ENCODE data around the gene BRI3. TPM values are rescaled to one million over a fixed set of nuclear protein-coding genes. Genes with fewer than 3 reads are reported as not detected.
A peak's percentile ranks its signal among the peaks of the same experiment; 100 is the strongest.

BRI3 gene
- total RNA-seq, 2 donors from 2014 or later, result 55.6 to 61.1 TPM

DNA sequence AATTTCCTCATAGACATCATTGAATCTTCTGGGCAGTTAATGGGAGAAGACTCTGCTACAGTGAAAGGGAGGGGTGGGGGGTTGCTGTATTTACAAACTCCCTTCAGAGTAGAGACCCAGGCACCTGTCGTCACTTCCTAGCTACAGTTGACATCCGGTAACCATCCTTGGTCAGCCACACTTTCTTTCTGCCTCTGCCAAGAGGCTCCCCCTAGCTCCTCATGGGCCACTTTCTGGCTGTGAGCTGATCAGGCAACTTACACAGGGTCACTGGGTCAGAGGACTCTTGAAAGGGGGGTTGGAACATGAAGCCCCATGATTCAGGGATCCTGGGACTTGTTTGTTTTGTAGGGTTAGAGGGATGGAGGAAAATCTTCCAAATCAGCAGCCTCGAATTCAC, 30.7 kb upstream of the BRI3 start:
- Histone ChIP-seq H3K36me3 (no peaks in the 10 kb centered on the region), H3K9me3 (no peaks in the 10 kb centered on the region), H3K27ac (peak overlapping the region; percentile 75 to 84), H3K4me3 (peak overlapping the region in 1 of 2 donors; percentile 85), H3K27me3 (no peaks in the 10 kb centered on the region), H3K4me1 (peaks cover 0 to 36% of the 10 kb centered on the region in 2 donors)
- TF ChIP-seq, protein P1, sequence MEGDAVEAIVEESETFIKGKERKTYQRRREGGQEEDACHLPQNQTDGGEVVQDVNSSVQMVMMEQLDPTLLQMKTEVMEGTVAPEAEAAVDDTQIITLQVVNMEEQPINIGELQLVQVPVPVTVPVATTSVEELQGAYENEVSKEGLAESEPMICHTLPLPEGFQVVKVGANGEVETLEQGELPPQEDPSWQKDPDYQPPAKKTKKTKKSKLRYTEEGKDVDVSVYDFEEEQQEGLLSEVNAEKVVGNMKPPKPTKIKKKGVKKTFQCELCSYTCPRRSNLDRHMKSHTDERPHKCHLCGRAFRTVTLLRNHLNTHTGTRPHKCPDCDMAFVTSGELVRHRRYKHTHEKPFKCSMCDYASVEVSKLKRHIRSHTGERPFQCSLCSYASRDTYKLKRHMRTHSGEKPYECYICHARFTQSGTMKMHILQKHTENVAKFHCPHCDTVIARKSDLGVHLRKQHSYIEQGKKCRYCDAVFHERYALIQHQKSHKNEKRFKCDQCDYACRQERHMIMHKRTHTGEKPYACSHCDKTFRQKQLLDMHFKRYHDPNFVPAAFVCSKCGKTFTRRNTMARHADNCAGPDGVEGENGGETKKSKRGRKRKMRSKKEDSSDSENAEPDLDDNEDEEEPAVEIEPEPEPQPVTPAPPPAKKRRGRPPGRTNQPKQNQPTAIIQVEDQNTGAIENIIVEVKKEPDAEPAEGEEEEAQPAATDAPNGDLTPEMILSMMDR (IDR thresholded peaks at IDR 0.05), result no peak
- no peak for DNase-seq (ENCODE audit: low spot score)

DNA sequence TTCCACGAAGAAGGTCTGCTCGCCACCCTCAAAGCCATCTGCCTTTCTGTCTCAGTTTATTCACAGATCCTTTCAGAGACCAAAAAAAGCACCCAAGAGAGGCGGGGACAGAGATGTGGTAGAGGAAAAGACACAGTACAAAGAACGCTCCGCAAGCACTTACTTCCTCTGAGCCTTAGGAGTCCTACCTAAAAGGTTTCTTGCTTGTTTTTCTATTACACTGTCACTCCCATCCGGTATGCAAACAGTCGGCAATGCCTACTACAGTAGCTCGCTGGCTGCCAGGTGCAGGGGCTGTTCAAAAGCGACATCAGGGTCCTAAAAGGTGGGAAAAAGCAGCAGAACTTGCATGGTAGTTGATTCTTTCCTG, 30.3 kb upstream of the BRI3 start:
- H3K4me3 ChIP-seq, result peak overlapping the region; percentile 73 to 85
- H3K27ac ChIP-seq, result peak overlapping the region; percentile 75 to 84
- no peaks in the 10 kb centered on the region for H3K36me3 ChIP-seq
- TF ChIP-seq, protein P1 (IDR thresholded peaks at IDR 0.05), result no peak
- DNase-seq (ENCODE audit: low spot score), result no peak
- H3K4me1 ChIP-seq, result peaks cover 0 to 36% of the 10 kb centered on the region in 2 donors
- no peaks in the 10 kb centered on the region for H3K9me3 ChIP-seq
- H3K27me3 ChIP-seq, result no peaks in the 10 kb centered on the region

DNA sequence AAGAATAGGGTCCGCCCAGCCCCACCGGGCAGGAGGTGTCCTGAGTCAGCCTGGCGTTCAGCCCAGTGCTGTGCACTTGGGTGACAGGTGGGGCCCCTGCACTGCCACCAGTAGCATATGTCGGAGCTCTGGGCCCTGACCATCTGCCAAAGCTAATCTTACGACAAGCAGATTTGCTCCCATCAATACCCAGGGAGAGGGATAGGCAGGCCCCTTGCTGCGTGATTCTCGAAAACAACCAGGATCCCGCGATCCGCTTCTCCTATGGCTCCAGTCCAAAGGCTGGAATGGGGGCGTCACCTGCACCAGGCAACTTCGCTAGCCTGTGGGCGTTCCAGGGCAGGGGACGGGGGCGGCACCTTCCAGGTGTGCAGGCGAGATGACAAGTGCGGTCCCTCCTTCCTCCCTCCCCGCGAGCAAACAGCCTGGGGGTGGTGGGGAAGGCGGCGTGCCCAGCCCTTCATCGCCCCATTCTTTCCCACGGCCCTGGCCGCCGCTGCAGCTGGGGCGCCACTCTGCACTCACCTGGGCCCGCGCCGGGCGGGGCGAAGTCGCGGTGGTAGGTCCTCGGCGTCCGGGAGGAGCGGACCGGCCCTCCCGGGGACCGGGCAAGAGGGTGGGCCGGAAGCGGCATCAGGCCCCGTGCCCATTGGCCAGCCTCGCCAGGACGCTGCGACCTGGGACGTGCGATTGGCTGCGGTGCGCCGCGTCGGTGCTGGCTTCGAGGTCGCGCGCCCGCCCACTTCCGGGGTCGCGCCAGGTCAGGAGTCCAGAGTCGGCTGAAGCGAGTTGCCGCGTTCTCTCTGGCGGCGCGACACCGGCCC, 29.7 kb upstream of the BRI3 start, which contains the start of gene TECPR1:
Gene TECPR1 (minus strand): TSS at position 632 of the 824 bp plus-strand sequence. CDS start 6,086 bp downstream, outside the sequence.
- Histone ChIP-seq H3K4me3 (peak within 1 kb of the TSS; percentile 73 to 85), H3K4me1 (peaks cover 0 to 36% of the 10 kb centered on the region in 2 donors), H3K36me3 (no peaks in the 10 kb centered on the region), H3K9me3 (no peaks in the 10 kb centered on the region), H3K27me3 (no peaks in the 10 kb centered on the region), H3K27ac (peak within 1 kb of the TSS; percentile 75 to 84)
- TF ChIP-seq, protein P1 (IDR thresholded peaks at IDR 0.05), result no peak
- peak; percentile 96 for DNase-seq (ENCODE audit: low spot score)

DNA sequence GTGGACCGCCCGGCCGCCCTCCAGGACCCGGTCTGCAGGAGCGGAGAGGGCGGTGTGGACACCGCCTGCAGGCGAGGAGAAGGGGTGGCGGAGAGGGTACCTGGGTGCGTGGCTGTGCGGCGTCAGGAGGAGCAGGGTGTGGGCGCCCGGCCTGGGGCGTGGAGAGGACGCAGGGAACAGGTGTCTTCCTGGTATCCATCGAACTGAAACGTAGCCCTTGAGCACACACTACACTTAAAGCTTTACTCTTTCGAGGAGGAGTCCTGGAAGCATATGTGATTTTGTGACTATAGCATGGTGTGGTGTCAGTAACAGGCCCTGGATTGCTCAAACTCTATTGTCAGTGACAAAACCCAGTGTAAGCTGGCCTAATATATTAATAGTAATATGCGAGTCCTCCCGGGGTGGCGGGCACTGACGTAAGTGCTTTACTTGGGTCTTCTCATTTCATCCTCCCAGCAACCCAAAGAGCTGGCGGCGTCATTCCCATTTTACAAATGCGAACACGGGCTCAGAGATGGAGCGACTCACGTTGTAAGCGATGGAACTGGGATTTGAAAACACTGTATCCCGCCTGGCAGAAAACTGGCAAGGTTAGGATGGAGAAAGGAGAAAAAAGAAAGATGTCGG, 28.9 kb upstream of the BRI3 start:
- H3K4me1 ChIP-seq, result peaks cover 0 to 36% of the 10 kb centered on the region in 2 donors
- peak overlapping the region; percentile 75 to 84 for H3K27ac ChIP-seq
- TF ChIP-seq, protein P1 (IDR thresholded peaks at IDR 0.05), result no peak

DNA sequence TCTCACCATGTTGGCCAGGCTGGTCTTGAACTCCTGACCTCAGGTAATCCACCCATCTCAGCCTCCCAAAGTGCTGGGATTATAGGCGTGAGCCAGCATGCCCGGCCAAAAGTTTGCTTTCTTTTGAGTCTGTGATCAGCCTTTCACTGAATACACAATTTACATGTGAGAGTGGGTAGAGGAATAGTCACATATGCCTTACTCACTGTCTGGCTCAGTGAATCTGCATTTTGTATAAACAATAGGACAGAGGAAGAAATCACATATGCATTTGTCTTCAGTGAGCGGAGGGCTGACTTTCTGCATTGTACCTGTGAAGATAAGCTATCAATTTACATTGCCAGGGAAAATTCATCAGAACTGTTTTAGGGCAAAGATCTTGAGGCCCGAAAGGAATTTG, 27.0 kb upstream of the BRI3 start:
- Histone ChIP-seq H3K9me3 (no peaks in the 10 kb centered on the region), H3K27ac (no peak overlapping the region), H3K4me1 (peaks cover 0 to 29% of the 10 kb centered on the region in 2 donors), H3K36me3 (no peaks in the 10 kb centered on the region), H3K4me3 (no peak overlapping the region), H3K27me3 (no peaks in the 10 kb centered on the region)
- no peak for DNase-seq (ENCODE audit: low spot score)
- TF ChIP-seq, protein P1 (IDR thresholded peaks at IDR 0.05), result no peak

More for the DNA sequence above, 28.9 kb upstream of the BRI3 start:
- H3K9me3 ChIP-seq, result no peaks in the 10 kb centered on the region
- peak overlapping the region; percentile 73 to 85 for H3K4me3 ChIP-seq
- no peaks in the 10 kb centered on the region for H3K36me3 ChIP-seq
- DNase-seq (ENCODE audit: low spot score), result no peak
- H3K27me3 ChIP-seq, result no peaks in the 10 kb centered on the region
